GM18861 (cell line): ENCODE results near the gene RGCC.
"Not testable (repeated sequence)": the region's sequence is repeated elsewhere in the genome, so short reads cannot be mapped to it uniquely, and the experiment has no call there.

Experiments used
- ATAC-seq: cut with Tn5 transposase; IDR thresholded peaks from one replicate; pipeline ENCODE4 v1.9.1; 2021; ENCODE audit not compliant: unreplicated experiment

RGCC gene, protein sequence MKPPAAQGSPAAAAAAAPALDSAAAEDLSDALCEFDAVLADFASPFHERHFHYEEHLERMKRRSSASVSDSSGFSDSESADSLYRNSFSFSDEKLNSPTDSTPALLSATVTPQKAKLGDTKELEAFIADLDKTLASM

DNA sequence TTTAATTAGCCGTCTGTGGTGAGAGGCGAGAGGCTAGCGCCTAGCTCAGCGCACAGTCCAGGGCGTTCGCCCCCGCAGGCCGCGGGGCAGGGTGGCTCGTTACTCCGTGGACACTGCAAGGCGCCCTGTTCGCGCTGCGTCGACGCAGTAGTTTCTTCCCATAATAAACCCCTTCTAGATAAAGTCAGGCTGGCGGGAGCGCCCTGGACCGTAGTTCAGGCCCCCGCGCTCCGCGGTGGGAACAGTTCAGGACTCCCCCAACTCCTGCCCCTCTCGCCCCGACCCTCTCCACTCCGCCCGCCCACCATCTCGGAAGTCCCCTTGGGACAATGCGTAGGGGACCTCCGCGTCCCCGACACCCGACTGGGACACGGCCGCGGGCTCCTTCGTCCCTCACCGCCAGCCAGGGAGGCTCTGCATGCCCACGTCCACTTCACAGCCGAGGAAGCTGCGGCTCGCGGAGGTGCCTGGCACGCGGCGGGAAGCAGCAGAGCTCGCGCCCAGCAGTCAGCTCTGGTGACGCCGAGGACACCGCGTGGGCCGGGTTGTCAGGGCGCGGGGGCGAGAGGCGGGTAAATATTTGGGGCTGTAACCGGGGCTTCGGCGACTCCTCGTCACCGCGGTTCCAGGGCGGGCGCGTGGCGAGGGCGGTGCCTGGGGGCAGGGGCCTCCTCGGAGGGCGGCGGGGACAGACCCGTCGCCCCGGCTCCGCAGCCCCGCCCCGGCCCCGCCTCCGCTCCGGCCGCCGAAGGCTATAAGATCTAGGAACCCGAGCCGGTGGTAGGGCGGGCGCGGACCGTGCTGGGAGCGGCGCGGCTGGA is at the start of gene RGCC:
TSS of gene RGCC (plus strand) at position 783 of the 821 bp plus-strand sequence. CDS start 158 bp downstream, outside the sequence.
- no peak for ATAC-seq

DNA sequence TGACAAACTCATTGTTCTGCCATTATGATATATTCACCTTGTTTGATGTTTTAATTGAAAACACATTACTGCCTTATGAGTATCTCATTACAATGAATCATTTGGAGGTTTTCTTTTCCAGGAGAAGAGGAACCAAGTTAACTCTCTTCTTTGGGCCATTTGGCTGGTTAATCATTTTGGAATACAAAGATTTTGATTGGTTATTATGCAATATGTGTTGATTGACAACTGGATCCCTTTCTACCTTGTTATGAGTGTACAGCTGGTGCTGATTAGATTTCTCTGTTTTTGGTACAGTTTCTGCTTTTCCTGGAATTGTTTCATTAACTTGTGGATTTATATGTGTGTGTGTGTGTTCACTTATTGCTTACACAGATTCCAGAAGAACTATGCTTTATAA is 49.2 kb upstream of the RGCC start:
- no peak for ATAC-seq

DNA sequence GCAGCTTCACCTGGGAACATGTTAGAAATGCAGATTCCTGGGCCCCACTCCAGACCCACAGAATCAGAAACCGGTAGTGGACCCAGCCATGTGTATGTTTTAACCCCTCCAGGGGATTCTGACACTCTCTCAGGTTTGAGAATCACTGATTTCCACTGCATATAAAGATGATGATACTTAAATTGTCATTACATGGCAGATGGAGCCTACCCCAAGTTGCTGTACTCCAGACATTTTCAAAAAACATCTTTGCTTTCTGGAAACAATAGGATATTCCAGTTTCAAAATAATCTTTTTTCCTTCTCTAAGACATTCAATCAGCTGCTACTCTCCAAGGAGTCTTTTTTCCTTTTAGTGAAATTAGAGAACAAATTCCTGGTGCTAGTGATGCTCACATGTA is 48.6 kb upstream of the RGCC start:
- ATAC-seq = no peak

DNA sequence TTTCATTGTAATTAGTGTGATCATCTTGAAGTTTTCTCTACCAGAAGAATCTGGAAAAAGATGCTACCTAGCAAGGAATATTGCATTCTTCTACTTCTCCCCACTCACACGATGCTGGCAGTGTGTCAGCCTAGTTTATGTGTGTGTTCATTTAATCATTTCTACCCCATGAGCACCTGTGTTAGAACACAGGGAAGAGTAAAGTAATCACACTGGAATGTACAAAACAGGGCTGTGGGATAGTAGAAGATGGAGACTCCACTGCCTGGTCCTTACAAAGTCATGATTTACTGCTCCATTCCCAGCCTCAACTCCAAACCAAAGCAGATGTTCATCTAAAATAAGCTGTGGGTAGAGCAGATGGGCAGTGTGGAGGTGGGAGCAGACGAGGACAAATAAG is 47.7 kb upstream of the RGCC start:
- ATAC-seq = no peak

DNA sequence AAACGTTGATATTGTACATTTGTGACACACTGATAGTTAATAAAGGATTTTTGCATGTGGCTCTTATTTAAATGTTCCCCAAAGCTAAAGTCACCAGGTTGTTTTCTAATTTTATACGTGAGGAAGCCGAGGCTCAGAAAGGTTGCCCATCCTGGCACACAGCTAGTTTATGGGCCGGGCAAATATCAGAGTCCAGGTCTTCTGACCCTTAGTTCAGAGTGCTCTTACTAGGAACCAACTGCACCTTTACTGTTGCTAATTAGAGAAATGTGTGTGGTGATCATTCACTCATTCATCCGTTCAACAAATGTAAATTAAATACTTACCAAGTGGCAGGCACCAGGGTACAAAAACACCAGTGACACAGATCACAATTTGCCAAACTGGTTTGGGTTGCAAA is 46.3 kb upstream of the RGCC start:
- ATAC-seq = no peak

DNA sequence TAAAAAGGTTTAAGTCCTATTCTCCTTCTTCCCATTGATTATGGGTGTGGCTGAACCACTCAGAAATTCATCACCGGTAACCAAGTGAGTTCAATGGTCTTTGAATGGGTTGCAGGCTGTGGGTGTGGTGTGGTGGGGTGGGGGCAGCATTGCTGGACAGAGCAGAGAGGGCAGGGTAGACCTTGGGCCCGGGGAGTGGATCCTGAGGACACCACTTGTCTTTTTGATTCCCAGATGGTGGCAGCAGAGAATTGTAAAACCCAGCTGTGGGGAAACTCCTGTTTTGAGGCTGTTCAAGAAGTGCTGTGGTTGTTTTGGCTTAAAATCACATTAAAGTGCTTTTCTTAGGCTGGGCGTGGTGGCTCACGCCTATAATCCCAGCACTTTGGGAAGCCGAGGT is 45.8 kb upstream of the RGCC start:
- ATAC-seq = no peak

DNA sequence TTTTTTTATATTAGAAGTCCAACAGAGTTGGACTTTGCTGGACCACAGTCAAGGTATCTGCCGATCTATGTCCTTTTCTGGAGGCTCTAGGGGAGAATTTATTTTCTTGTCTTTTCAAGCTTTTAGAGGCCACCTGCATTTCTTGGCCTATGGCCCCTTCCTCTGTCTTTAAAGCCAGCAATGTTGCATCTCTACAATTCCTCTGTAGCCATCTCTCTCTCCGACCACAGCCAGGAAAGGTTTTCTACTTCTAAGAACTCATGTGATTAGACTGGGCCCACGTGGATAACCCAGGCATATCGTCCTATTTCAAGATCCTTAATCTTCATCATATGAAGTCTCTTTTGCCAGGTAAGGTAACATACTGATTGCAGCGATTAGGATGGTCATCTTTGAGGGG is 43.5 kb upstream of the RGCC start:
- ATAC-seq = no peak

DNA sequence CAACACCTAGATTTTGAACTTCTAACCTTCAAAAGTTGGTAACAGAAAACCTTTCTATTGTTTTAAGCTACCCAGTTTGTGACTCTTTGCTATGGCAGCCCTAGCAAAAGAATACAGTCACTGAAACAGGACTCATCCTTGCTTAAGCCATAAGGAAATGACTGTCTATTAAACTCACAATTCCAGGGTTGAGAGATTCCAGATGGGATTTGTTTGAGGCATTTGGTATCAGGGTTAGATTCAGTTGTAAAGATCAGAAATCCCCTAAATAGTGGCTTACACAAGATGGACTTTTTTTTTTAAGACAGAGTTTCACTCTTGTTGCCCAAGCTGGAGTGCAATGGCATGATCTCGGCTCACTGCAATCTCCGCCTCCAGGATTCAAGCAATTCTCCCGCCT is 41.1 kb upstream of the RGCC start:
- no peak for ATAC-seq

DNA sequence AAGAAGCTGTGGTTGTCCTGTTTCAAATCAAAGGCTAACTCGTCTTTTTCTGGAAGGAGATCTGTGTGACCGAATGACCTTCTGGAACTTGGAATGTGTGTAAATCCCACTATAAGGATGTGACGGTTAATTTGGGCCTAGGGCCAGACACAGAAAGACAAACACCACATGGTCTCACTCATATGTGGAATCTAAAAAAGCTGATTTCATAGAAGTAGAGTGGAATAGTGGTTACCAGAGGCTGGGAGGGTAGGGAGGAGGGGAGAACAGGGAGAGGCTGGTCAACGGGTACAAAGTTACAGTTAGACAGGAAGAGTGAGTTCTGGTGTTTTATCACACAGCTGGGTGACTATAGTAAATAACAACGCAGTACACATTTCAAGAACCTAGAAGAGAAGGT is 39.3 kb upstream of the RGCC start:
- ATAC-seq = no peak

DNA sequence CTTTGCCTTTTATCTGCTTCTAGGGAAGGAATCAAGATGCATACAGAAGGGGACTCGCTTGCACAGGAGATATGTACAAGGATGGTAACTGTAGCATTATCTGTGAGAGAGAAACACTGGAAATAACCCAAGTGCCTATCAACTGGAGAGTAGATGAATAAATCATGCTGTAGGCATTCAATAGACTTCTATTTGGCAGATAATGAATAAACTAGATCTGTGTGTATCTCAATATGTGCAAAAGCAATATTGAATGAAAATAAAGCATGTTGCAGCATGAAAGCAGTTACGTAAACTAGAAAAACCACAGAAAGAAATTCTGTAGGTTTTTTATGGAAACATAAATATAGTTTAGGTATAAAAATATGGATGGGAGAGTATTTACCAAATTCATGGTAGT is 38.6 kb upstream of the RGCC start:
- no peak for ATAC-seq

DNA sequence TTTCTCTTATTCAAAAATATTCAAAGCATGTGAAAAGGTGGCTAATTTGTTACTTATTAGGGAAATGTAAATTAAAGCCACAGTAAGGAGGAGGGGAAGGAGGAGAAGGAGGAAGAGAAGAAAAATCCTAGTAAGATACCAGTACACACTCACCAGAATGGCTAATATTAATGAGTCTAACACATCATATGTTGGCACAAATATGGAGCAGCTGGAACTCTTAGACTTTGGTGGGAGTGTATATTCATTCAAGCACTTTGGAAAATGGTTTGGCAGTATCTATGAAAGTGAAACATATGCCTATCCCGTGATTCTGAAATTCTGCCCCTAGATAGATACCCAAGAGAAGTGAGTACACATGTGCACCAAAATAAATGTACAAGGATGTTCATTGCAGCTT is 38.1 kb upstream of the RGCC start:
- ATAC-seq = no peak

DNA sequence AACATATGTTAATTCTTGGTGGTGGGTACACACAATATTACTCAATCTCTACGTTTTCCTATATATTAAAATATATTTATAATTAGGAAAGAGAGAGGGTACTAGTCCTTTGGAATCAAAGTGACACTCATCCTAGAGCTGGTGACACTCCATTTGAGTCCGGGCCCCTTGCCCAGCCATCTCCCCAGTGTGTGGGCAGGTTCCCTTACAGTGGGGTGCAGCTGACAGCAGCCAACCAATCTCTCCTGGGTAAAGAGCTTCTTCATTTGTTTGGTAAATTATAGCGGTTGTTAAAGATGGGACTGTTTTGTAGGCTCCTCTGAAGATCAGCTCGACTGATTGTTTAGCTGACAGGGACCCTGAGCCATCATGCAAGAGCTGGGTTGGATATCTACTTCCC is 37.2 kb upstream of the RGCC start:
- ATAC-seq = no peak

DNA sequence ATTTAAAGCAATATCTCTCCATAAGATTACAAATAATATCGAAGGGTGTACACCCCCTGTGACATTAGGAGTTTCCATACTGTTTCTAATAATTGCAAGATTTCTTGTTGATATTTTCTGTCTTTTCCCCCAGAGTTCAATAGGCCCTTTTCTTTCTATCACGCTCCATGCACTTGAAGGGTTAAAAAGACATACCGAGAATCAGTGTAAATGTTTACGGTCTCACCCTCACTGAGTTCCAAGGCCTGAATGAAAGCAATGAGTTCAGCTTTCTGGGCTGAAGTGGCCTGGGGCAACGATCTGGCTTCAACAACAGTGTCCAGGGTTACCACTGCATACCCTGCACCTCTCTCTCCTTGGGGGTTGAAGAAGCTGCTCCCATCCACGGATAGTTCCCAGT is 36.0 kb upstream of the RGCC start:
- not testable (repeated sequence) for ATAC-seq

DNA sequence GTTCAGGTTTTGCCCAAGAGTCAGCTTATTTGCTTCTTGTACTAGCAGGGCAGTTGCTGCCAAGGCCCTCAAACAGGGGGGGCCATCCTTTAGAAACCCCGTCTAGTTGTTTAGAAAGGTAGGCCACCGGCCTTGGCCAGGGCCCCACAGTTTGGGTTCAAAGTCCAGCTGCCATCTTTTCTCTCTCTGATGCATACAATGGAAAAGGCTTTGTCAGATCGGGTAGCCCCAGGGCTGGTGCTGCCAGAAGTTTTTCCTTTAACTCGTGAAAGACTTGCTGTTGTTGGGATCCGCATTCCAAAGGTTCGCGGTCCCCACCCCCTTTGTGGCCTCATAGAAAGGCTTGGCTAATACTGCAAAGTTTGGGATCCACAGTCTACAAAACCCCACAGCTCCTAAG is 35.4 kb upstream of the RGCC start:
- ATAC-seq = not testable (repeated sequence)

DNA sequence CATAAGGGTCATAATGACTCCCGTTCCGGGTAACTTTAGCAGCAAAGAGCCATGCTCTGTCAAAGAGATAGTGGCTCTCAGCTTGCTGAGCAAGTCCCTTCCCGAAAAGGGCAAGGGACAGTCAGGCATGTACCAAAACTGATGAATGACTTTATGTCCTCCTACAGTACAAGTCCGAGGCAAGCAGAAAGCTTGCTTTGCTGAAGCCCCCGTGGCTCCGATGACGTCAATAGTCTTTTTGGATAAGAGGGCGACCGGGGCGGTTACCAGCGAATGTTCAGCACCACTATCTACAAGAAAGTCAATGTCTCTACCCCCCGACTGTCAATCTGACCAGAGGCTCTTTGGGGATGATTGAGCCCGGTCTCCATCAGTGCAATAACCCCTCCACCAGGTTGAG is 34.1 kb upstream of the RGCC start:
- not testable (repeated sequence) for ATAC-seq

DNA sequence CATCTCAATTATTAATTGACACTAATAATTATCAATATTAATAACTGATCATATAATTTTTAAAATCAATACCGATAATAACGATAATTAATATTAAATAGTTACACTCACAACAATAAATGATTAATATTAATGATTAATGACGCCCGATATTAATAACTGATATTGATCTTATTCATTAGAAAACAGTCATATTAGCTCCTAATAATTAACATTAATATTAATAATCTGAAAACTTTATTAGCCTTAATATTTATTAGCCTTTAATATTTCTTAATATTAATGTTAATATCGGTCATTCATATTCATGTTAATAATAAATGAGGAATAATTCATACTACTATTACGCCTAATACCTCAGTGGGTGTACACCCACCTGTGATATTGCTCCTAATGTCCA is 32.7 kb upstream of the RGCC start:
- ATAC-seq = not testable (repeated sequence)

DNA sequence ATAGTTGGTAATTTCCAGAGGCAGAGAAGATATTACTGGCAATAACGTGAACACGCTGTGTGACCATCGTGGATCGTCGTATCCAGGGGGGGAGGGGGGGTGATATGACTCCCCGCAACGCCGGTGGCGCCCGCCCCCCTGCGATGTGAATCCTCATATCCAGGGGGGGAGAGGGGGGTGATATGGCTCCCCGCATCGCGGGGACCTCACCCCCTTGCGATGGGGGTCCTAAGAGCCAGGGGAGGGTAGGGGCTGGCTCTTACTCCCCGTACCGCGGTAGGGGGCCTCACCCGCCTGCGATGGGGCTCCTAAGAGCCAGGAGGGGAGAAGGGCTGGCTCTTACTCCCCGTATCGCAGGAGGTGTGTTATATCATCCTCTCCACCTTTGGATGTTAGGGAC is 31.3 kb upstream of the RGCC start:
- no peak for ATAC-seq

DNA sequence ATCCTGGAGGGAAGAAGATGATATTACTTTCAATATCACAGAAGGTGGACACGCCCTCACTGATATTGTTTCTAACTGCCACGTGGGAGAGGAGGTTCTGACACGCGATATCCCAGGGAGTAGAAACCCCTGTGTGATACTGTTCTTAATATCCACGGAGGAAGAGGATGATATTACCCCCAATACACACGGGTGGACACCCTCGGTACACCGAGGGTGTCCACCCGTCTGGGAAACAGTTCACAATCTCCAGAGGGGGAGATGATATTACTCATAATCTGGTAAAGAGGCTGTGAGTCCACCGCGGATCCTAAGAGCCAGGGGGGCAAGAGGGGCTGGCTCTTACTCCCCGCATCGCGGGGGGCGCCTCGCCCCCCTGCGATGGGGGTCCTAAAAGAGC is 29.7 kb upstream of the RGCC start:
- ATAC-seq = no peak

DNA sequence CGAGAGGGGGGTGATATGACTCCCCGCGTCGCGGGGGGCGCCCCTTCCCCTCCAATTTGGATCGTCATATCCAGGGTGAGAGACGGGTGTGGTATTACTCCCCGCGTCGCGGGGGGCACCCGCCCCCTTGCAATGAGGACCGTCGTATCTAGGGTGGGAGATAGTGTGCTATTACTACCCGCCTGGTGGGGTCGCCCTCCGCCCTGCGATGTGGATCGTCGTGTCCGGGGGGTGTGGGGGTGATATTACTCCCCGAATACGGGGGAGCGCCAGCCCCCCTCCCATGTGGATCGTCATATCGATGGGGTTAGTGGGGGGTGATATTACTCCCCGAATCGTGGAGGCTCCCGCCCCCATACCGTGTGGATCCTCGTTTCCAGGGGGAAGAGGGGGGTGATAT is 29.2 kb upstream of the RGCC start:
- no peak for ATAC-seq

DNA sequence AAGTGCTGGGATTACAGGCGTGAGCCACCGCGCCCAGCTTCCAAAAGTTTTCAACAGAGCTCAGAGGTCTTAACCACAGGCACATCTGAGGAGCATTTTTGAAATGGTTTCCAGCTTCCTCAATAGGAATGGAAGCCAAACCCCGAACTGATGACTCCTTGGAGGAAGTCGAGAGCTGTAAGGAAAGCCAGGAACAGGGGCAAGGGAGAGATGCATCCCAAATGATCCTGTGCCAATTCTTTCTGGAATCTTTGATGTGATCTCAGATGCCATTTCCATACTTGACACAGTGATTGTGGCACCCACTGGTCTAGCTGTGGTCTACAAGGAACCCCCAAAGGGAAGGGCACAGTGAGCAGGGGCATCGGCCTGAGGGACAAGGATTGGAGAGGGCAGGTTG is 23.3 kb upstream of the RGCC start:
- ATAC-seq = not testable (repeated sequence)

DNA sequence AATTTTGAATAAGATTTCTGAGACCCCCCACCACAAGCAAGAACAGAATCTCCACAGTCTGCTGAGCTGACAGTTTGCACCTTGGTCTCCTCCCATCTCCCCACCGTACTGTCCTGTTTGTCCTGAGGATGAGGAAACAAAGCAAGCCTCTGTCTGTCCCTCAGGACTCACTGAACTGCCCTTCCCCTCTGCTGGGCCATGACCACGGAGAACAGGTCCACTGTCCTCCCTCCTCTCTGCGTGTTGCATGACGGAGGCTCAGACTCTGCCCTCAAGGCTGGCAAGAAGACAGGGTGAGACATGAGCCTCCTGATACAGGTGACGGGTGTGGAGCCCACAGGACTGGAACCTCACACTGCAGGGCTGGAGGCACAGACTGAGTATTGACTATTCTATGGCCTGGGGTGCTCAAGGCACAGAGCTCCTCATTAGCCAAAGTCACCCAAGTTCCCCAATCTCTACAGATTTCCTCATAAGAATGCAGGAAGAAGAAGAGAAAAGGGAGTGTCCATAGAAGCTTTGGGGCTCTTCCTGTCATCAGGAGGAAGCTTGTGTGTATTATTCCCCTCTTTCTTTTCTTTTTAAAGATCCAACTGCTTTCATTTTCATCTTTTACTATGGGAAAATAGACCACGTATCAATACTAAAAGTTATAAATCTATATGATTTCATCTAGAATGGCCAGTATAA is 22.4 kb upstream of the RGCC start:
- no peak for ATAC-seq

DNA sequence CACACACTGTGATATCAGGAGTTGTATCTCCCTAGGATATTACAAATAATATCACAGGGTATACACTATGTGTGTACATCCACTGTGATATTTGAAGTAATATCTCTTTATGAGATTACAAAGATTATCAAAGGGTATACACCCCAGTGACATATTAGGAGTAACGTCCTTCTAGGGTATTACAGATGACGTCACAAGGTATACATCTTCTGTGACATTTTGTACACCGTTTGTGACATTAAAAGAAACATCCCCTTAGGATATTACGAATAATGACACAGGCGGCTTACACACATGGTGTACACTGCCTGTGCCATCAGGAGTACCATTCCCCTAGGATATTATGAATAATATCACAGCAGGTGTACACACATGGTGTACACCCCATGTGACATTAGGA is 13.4 kb upstream of the RGCC start:
- ATAC-seq = no peak
